Spleen (tissue), 11 donors: ENCODE results near the gene MOGAT2. TPM values are rescaled to one million over a fixed set of nuclear protein-coding genes. Genes with fewer than 3 reads are reported as not detected.
"Not testable (repeated sequence)": the region's sequence is repeated elsewhere in the genome, so short reads cannot be mapped to it uniquely, and the experiment has no call there.

Experiments
- DNase-seq: peaks from one replicate; pipeline ENCODE4 v3.0.0-alpha.2; 2020
- H3K27ac ChIP-seq, 8 donors: fragments of 200-600 bp; sonication (generic) in 7 of 8; 1 replicate in 4 of 8; 2 replicates in 4 of 8; pipeline versions ENCODE4 v1.5.0 to v1.8.0; 2016 to 2021; ENCODE audit warnings: inconsistent platforms in 4 of 8, mild to moderate bottlenecking in 4 of 8, moderate library complexity in 1 of 8
- H3K27me3 ChIP-seq, 7 donors: fragments of 200-600 bp; sonication (generic) in 6 of 7; replicated peaks in 1 of 7; 1 replicate in 4 of 7; 2 replicates in 3 of 7; pipeline versions ENCODE4 v1.5.0 to v1.8.0; 2016 to 2021; ENCODE audit warnings: inconsistent platforms in 3 of 7, mild to moderate bottlenecking in 1 of 7
- H3K36me3 ChIP-seq, 6 donors: fragments of 200-600 bp; sonication (generic) in 5 of 6; 1 replicate in 4 of 6; 2 replicates in 2 of 6; pipeline versions ENCODE4 v1.5.0 to v1.8.0; 2016 to 2021; ENCODE audit warnings: inconsistent platforms in 2 of 6
- H3K4me1 ChIP-seq, 6 donors: fragments of 200-600 bp; sonication (generic) in 5 of 6; 1 replicate in 3 of 6; 2 replicates in 3 of 6; pipeline versions ENCODE4 v1.5.0 to v1.8.0; 2016 to 2021; ENCODE audit warnings: inconsistent platforms in 3 of 6
- H3K4me3 ChIP-seq, 8 donors: fragments of 200-600 bp; sonication (generic) in 7 of 8; 1 replicate in 4 of 8; 2 replicates in 4 of 8; pipeline versions ENCODE4 v1.5.0 to v1.8.0; 2016 to 2021; ENCODE audit warnings: inconsistent platforms in 4 of 8, mild to moderate bottlenecking in 4 of 8, moderate library complexity in 2 of 8
- H3K9me3 ChIP-seq, 8 donors: fragments of 200-600 bp; sonication (generic) in 7 of 8; 1 replicate in 4 of 8; 2 replicates in 4 of 8; pipeline versions ENCODE4 v1.5.0 to v1.8.0; 2016 to 2021; ENCODE audit warnings: inconsistent platforms in 4 of 8
- CTCF ChIP-seq, 11 experiments: fragments of 200-600 bp in 7 of 11; fragments of 450-650 bp in 4 of 11; sonication (generic) in 4 of 11; IDR thresholded peaks in 8 of 11; conservative IDR thresholded peaks in 3 of 11; 1 replicate in 7 of 11; 2 replicates in 4 of 11; pipeline versions ENCODE4 v1.4.0 to v1.8.0; 2016 to 2021; ENCODE audit warnings: antibody characterized with exemption in 11 of 11, inconsistent platforms in 4 of 11, mild to moderate bottlenecking in 1 of 11
- POLR2A ChIP-seq, 3 donors: fragments of 450-650 bp; IDR thresholded peaks; one replicate each; pipeline ENCODE4 v1.5.1; 2017; ENCODE audit warnings: antibody characterized with exemption in 3 of 3, mild to moderate bottlenecking in 1 of 3
- POLR2AphosphoS5 ChIP-seq, 3 donors: sonication (generic); formaldehyde crosslinking; IDR thresholded peaks; one replicate each; pipeline ENCODE4 v1.5.1; 2017; ENCODE audit warnings: antibody characterized with exemption in 3 of 3
- WGBS, 5 donors: extraction: QIAGEN DNeasy Blood & Tissue Kit in 3 of 5; methylation state at CpG; one replicate each; pipeline versions ENCODE4 v1.1.5 to v1.1.7; 2013 to 2018; 5-methylcytosine and 5-hydroxymethylcytosine counted together
- intact Hi-C: fragments of 100-400 bp; cut with DNase I; formaldehyde crosslinking; loops from one replicate; pipeline ENCODE4 v1.15.0; 2023; ENCODE audit warnings: low total_unique reads
- polyA plus RNA-seq, 3 donors: library from polyadenylated mRNA; stranded (reverse); fragments of 200-250 nt; gene quantifications; one replicate each; pipeline ENCODE4 v1.2.1, GENCODE V29; 2013
- total RNA-seq, 7 donors: library from RNA; depleted of rRNA in 3 of 7; stranded (reverse); fragments of >200 nt in 3 of 7; fragmentation: NEBNext Ultra II Directional in 4 of 7; extraction: Animal tissue kit (Norgen Biotek cat#: 25700) in 4 of 7; gene quantifications; one replicate each; pipeline versions ENCODE4 v1.1.0 to v1.2.1, GENCODE V29; 2016 to 2021
- donor health status: healthy with polysubstance abuse.
- donor health status: DM: no; HTN: no; CAD: no; lungs with moderate emphysema.
- donor health status: DM: no; HTN: no; CAD: no.
- donor health status: Bipolar disorder and iron deficiency.
- donor health status: healthy.
- donor health status: DM: no; HTN: no; CAD: no.
- donor health status: DM: yes; HTN: yes; CAD: no.

MOGAT2 gene
- total and polyA plus RNA-seq, 10 donors: 0.03 to 0.23 (median 0.21) TPM; not detected in 6

GRCh38 chr11:75737314-75737713 is 19.7 kb downstream of the MOGAT2 start:
- no peak for DNase-seq
- 80 to 98% (median 91%) methylated on average over 5 to 6 of the region's 6 CpGs for WGBS, 5 donors
- Histone ChIP-seq H3K27me3 (peaks cover 0 to 11% (median 0%) of the 10 kb centered on the region in 7 donors), H3K36me3 (no peaks in the 10 kb centered on the region), H3K4me3 (no peak overlapping the region), H3K9me3 (no peaks in the 10 kb centered on the region), H3K4me1 (no peaks in the 10 kb centered on the region), H3K27ac (no peak overlapping the region)
- intact Hi-C loops: no loop called here
- TF ChIP-seq POLR2A (IDR thresholded peaks at IDR 0.05) (no peak), POLR2AphosphoS5 (IDR thresholded peaks at IDR 0.05) (no peak), CTCF (IDR thresholded peaks at IDR 0.05 in 8 of 11, conservative IDR thresholded peaks at IDR 0.05 in 3 of 11) (no peak)

- no peaks in the 10 kb centered on the region for H3K36me3 ChIP-seq
- H3K27ac ChIP-seq: no peak overlapping the region
- no peaks in the 10 kb centered on the region for H3K4me1 ChIP-seq
- 82 to 100% (median 87%) methylated on average over 1 of the region's 1 CpG for WGBS, 5 donors
- peaks cover 0 to 24% (median 0%) of the 10 kb centered on the region in 7 donors for H3K27me3 ChIP-seq
- H3K4me3 ChIP-seq: no peak overlapping the region
- no peak for TF ChIP-seq POLR2A (IDR thresholded peaks at IDR 0.05)
- no peak for TF ChIP-seq CTCF (IDR thresholded peaks at IDR 0.05 in 8 of 11, conservative IDR thresholded peaks at IDR 0.05 in 3 of 11)
- no peak for TF ChIP-seq POLR2AphosphoS5 (IDR thresholded peaks at IDR 0.05)
- no peak for DNase-seq
- no peaks in the 10 kb centered on the region for H3K9me3 ChIP-seq
- intact Hi-C loops: no loop called here
Measured at GRCh38 chr11:75740681-75741080, 23.0 kb downstream of the MOGAT2 start.

- WGBS, 5 donors: 90 to 99% (median 92%) methylated on average over 4 of the region's 4 CpGs
Measured at GRCh38 chr11:75743159-75743558, 25.5 kb downstream of the MOGAT2 start.

GRCh38 chr11:75743711-75744563 is 26.3 kb downstream of the MOGAT2 start:
- Histone ChIP-seq H3K4me1 (no peaks in the 10 kb centered on the region), H3K4me3 (no peak overlapping the region), H3K27ac (no peak overlapping the region), H3K36me3 (no peaks in the 10 kb centered on the region), H3K9me3 (no peaks in the 10 kb centered on the region), H3K27me3 (peaks cover 0 to 33% (median 0%) of the 10 kb centered on the region in 7 donors)
- WGBS, 5 donors: 62 to 74% (median 71%) methylated on average over 8 to 9 of the region's 9 CpGs
- no peak for DNase-seq
- TF ChIP-seq POLR2AphosphoS5 (IDR thresholded peaks at IDR 0.05) (no peak), CTCF (IDR thresholded peaks at IDR 0.05 in 8 of 11, conservative IDR thresholded peaks at IDR 0.05 in 3 of 11) (no peak), POLR2A (IDR thresholded peaks at IDR 0.05) (no peak)
- intact Hi-C loops: no loop called here

More at GRCh38 chr11:75743159-75743558, 25.5 kb downstream of the MOGAT2 start:
- H3K9me3 ChIP-seq, H3K4me1 ChIP-seq, H3K36me3 ChIP-seq, H3K4me3 ChIP-seq, DNase-seq, H3K27ac ChIP-seq, intact Hi-C loops: not testable (repeated sequence)
- H3K27me3 ChIP-seq: peaks cover 0 to 31% (median 0%) of the 10 kb centered on the region in 7 donors
